ENCODE data around the gene ADGRL2. TPM values are rescaled to one million over a fixed set of nuclear protein-coding genes. Genes with fewer than 3 reads are reported as not detected.

The ADGRL2 gene
- total and polyA plus RNA-seq, 2 donors (not counting 3 experiments of a cell fraction or from before 2014, with no cell fraction given) = 32.7 to 46.1 TPM

GRCh38 chr1:82018319-82018718 is 217.6 kb downstream of the ADGRL2 start:
- ChIA-PET CTCF (no interaction called here), POLR2A (no interaction called here)
- no peak overlapping the region for H3K4me3 ChIP-seq (replicated peaks in 1 of 3; ENCODE audit: insufficient read depth in 1 of 3, low read depth in 1 of 3, low read length in 3 of 3)
- FAIRE-seq (no peak), DNase-seq (ENCODE audit: low read depth, low spot score) (no peak)
- H4K20me1 ChIP-seq (replicated peaks; ENCODE audit: control insufficient read depth, extremely low read depth, insufficient read depth, low read length) = no peaks in the 10 kb centered on the region
- H3K27me3 ChIP-seq (ENCODE audit: control insufficient read depth in 2 of 2, insufficient read depth in 2 of 2, low read length in 2 of 2) = peaks cover 0 to 2% of the 10 kb centered on the region in 2 experiments
- no peak overlapping the region for H3K4me2 ChIP-seq (ENCODE audit: insufficient read depth, low read length)
- BruUV-seq (replicated peaks) = no TSS peak
- H3K9ac ChIP-seq (replicated peaks; ENCODE audit: extremely low read depth, insufficient read depth, low read length) = no peak overlapping the region
- H3K9me3 ChIP-seq (replicated peaks; ENCODE audit: control insufficient read depth, insufficient read depth, low read length) = no peaks in the 10 kb centered on the region
- TF ChIP-seq FOS (IDR thresholded peaks at IDR 0.05; ENCODE audit: borderline replicate concordance, insufficient read depth, low read length) = no peak
- no peak for TF ChIP-seq GATA2 (IDR thresholded peaks at IDR 0.05; ENCODE audit: insufficient read depth, insufficient read length, low read depth, low read length)
- no peak for TF ChIP-seq JUN (IDR thresholded peaks at IDR 0.05; ENCODE audit: borderline replicate concordance, insufficient read depth, insufficient read length, low read depth)
- TF ChIP-seq MYC (IDR thresholded peaks at IDR 0.05; ENCODE audit: low read depth, low read length) = no peak
- no peak for TF ChIP-seq EZH2 (IDR thresholded peaks at IDR 0.05; ENCODE audit: borderline replicate concordance, low read depth, low read length, severe bottlenecking)
- no peak for TF ChIP-seq CTCF (IDR thresholded peaks at IDR 0.05; ENCODE audit: extremely low read depth in 1 of 2, insufficient read depth in 1 of 2, low read depth in 1 of 2, low read length in 2 of 2)
- TF ChIP-seq, protein P1, sequence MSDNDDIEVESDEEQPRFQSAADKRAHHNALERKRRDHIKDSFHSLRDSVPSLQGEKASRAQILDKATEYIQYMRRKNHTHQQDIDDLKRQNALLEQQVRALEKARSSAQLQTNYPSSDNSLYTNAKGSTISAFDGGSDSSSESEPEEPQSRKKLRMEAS (IDR thresholded peaks at IDR 0.05; ENCODE audit: insufficient read depth, insufficient read length) = no peak
- no peak for TF ChIP-seq POLR2AphosphoS5 (IDR thresholded peaks at IDR 0.05; ENCODE audit: insufficient read depth, low read depth, low read length)
- TF ChIP-seq POLR2A (IDR thresholded peaks at IDR 0.05; ENCODE audit: low read depth, low read length) = no peak
- no peaks in the 10 kb centered on the region for H3K9me1 ChIP-seq (replicated peaks; ENCODE audit: control insufficient read depth, extremely low read depth, insufficient read depth, low read length)
- dilution Hi-C loops (cut with MboI; ENCODE audit: extremely low pct_ligation_motif_present, low sequenced_read_pairs) = no loop called here
- no peaks in the 10 kb centered on the region for H3K4me1 ChIP-seq (ENCODE audit: control insufficient read depth, extremely low read depth, insufficient read depth, low read length)
- no peaks in the 10 kb centered on the region for H3K36me3 ChIP-seq (ENCODE audit: control insufficient read depth in 2 of 2, extremely low read depth in 1 of 2, insufficient read depth in 2 of 2, low read length in 2 of 2)
- no peak overlapping the region for H2AFZ ChIP-seq (ENCODE audit: low read depth, low read length)
- no peak overlapping the region for H3K27ac ChIP-seq (ENCODE audit: insufficient read depth, low read depth, low read length)
- H3K79me2 ChIP-seq (ENCODE audit: control insufficient read depth, insufficient read depth, low read length) = no peaks in the 10 kb centered on the region
- intact Hi-C loops (cut with micrococcal nuclease) = no loop called here
